WTC11 (cell line): ENCODE data around the gene EPC1.

Experiments used
- NFE2L1 ChIP-seq: sonication (generic); formaldehyde crosslinking; IDR thresholded peaks from 2 replicates; pipeline ENCODE4 v1.8.1; 2023; ENCODE audit warnings: missing genetic modification reagents
- TF ChIP-seq, protein P1 (sequence below): fragments of 200-600 bp; IDR thresholded peaks from 2 replicates; pipeline ENCODE4 v1.8.0; 2022; ENCODE audit warnings: antibody characterized with exemption
- TF ChIP-seq, protein P2 (sequence below): sonication (generic); formaldehyde crosslinking; IDR thresholded peaks from 2 replicates; pipeline ENCODE4 v1.8.0; 2022; ENCODE audit warnings: missing genetic modification reagents
- TF ChIP-seq, protein P3 (sequence below): sonication (generic); formaldehyde crosslinking; IDR thresholded peaks from 2 replicates; pipeline ENCODE4 v1.8.0; 2022; ENCODE audit warnings: mild to moderate bottlenecking, missing genetic modification reagents
- TF ChIP-seq, protein P4 (sequence below): sonication (generic); formaldehyde crosslinking; IDR thresholded peaks from 2 replicates; pipeline ENCODE4 v1.8.1; 2023; ENCODE audit warnings: mild to moderate bottlenecking, moderate library complexity, missing genetic modification reagents

DNA sequence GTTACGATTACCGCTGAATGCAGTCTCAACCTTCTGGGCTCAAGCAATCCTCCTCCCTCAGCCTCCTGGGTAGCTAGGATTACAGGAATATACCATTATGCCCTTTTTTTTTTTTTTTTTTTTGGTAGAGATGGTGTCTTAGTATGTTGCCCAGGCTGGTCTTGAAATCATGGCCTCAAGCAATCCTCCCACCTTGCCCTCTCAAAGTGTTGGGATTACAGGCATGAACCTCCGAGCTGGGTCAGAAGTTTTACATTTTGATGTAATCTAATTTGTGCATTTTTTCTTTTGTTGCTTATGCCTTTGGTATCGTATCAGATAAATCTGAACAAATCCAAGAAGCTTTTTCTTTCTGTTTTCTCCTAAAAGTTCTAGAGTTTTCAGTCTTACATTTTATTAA, 87.4 kb downstream of the EPC1 start:
- TF ChIP-seq NFE2L1 (CRISPR knock-in tag) = no peak
- TF ChIP-seq, protein P1, sequence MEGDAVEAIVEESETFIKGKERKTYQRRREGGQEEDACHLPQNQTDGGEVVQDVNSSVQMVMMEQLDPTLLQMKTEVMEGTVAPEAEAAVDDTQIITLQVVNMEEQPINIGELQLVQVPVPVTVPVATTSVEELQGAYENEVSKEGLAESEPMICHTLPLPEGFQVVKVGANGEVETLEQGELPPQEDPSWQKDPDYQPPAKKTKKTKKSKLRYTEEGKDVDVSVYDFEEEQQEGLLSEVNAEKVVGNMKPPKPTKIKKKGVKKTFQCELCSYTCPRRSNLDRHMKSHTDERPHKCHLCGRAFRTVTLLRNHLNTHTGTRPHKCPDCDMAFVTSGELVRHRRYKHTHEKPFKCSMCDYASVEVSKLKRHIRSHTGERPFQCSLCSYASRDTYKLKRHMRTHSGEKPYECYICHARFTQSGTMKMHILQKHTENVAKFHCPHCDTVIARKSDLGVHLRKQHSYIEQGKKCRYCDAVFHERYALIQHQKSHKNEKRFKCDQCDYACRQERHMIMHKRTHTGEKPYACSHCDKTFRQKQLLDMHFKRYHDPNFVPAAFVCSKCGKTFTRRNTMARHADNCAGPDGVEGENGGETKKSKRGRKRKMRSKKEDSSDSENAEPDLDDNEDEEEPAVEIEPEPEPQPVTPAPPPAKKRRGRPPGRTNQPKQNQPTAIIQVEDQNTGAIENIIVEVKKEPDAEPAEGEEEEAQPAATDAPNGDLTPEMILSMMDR = no peak
- TF ChIP-seq, protein P2, sequence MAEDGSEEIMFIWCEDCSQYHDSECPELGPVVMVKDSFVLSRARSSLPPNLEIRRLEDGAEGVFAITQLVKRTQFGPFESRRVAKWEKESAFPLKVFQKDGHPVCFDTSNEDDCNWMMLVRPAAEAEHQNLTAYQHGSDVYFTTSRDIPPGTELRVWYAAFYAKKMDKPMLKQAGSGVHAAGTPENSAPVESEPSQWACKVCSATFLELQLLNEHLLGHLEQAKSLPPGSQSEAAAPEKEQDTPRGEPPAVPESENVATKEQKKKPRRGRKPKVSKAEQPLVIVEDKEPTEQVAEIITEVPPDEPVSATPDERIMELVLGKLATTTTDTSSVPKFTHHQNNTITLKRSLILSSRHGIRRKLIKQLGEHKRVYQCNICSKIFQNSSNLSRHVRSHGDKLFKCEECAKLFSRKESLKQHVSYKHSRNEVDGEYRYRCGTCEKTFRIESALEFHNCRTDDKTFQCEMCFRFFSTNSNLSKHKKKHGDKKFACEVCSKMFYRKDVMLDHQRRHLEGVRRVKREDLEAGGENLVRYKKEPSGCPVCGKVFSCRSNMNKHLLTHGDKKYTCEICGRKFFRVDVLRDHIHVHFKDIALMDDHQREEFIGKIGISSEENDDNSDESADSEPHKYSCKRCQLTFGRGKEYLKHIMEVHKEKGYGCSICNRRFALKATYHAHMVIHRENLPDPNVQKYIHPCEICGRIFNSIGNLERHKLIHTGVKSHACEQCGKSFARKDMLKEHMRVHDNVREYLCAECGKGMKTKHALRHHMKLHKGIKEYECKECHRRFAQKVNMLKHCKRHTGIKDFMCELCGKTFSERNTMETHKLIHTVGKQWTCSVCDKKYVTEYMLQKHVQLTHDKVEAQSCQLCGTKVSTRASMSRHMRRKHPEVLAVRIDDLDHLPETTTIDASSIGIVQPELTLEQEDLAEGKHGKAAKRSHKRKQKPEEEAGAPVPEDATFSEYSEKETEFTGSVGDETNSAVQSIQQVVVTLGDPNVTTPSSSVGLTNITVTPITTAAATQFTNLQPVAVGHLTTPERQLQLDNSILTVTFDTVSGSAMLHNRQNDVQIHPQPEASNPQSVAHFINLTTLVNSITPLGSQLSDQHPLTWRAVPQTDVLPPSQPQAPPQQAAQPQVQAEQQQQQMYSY (CRISPR knock-in tag) = no peak
- TF ChIP-seq, protein P3, sequence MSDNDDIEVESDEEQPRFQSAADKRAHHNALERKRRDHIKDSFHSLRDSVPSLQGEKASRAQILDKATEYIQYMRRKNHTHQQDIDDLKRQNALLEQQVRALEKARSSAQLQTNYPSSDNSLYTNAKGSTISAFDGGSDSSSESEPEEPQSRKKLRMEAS (CRISPR knock-in tag) = no peak
- TF ChIP-seq, protein P4, sequence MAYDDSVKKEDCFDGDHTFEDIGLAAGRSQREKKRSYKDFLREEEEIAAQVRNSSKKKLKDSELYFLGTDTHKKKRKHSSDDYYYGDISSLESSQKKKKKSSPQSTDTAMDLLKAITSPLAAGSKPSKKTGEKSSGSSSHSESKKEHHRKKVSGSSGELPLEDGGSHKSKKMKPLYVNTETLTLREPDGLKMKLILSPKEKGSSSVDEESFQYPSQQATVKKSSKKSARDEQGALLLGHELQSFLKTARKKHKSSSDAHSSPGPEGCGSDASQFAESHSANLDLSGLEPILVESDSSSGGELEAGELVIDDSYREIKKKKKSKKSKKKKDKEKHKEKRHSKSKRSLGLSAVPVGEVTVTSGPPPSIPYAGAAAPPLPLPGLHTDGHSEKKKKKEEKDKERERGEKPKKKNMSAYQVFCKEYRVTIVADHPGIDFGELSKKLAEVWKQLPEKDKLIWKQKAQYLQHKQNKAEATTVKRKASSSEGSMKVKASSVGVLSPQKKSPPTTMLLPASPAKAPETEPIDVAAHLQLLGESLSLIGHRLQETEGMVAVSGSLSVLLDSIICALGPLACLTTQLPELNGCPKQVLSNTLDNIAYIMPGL (CRISPR knock-in tag) = no peak
